ENCODE data around the gene CAMSAP1. TPM values are rescaled to one million over a fixed set of nuclear protein-coding genes. Genes with fewer than 3 reads are reported as not detected.

CAMSAP1 gene
- total RNA-seq, 1 donor: 26.1 TPM

DNA sequence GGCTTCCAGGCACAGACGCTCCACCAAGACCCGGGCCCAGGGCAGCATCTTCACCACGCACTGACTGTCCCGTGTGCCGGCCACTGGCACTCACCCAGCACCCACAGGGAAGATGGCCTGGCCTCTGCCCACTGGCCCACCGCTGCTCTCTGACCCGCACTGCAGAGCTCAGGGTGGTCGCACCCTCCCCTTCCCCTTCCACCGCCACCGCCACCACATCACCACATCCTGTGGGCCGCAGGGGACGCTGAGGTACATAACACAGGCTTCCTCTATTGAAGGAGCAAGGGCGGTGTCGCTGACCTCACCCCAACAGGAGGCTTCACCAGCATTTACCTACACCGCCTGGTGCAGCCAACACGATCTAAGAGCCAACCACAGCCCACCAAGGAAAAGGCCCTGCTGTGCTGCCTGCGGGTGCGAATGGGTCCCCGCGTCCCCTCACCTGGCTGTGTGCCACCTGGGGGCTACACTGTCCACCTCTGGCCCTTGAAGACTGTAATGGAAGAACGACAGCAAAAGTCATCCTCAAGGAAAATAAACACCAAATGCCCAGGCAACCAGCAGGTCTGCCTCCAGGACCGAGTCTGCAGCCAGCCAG lies 101.8 kb downstream of the CAMSAP1 start:
- no peak overlapping the region for H3K27ac ChIP-seq (ENCODE audit: low read depth, low read length)
- H3K9me3 ChIP-seq (ENCODE audit: low read depth, low read length): no peaks in the 10 kb centered on the region
- peaks cover 10% of the 10 kb centered on the region for H3K36me3 ChIP-seq (ENCODE audit: insufficient read depth, low read length)
- no peaks in the 10 kb centered on the region for H3K27me3 ChIP-seq (ENCODE audit: insufficient read depth, low read length)
- H3K4me2 ChIP-seq (ENCODE audit: insufficient read depth, low read length): no peak overlapping the region
- H2AFZ ChIP-seq (ENCODE audit: low read length): peak overlapping the region; percentile 13
- TF ChIP-seq, protein P1, sequence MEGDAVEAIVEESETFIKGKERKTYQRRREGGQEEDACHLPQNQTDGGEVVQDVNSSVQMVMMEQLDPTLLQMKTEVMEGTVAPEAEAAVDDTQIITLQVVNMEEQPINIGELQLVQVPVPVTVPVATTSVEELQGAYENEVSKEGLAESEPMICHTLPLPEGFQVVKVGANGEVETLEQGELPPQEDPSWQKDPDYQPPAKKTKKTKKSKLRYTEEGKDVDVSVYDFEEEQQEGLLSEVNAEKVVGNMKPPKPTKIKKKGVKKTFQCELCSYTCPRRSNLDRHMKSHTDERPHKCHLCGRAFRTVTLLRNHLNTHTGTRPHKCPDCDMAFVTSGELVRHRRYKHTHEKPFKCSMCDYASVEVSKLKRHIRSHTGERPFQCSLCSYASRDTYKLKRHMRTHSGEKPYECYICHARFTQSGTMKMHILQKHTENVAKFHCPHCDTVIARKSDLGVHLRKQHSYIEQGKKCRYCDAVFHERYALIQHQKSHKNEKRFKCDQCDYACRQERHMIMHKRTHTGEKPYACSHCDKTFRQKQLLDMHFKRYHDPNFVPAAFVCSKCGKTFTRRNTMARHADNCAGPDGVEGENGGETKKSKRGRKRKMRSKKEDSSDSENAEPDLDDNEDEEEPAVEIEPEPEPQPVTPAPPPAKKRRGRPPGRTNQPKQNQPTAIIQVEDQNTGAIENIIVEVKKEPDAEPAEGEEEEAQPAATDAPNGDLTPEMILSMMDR (IDR thresholded peaks at IDR 0.05; ENCODE audit: extremely low read depth, low read depth, low read length): no peak
- no peaks in the 10 kb centered on the region for H3K79me2 ChIP-seq (ENCODE audit: insufficient read depth, low read length)
- H3K4me1 ChIP-seq (ENCODE audit: insufficient read depth, low read length): peaks cover 19% of the 10 kb centered on the region
- peak; percentile 78 for DNase-seq (ENCODE audit: insufficient read length, low spot score, missing footprints)
- no peak overlapping the region for H3K4me3 ChIP-seq (ENCODE audit: insufficient read depth, low read length)
- peaks cover 19% of the 10 kb centered on the region for H4K20me1 ChIP-seq (ENCODE audit: insufficient read depth, low read length)

- TF ChIP-seq, protein P1 (IDR thresholded peaks at IDR 0.05; ENCODE audit: extremely low read depth, low read depth, low read length): no peak
- peak; percentile 92 for DNase-seq (ENCODE audit: insufficient read length, low spot score, missing footprints)
- no peaks in the 10 kb centered on the region for H3K9me3 ChIP-seq (ENCODE audit: low read depth, low read length)
Observed at GRCh38 chr9:135804581-135805421, 102.5 kb downstream of the CAMSAP1 start.

GRCh38 chr9:135803441-135803840 lies 103.9 kb downstream of the CAMSAP1 start:
- TF ChIP-seq, protein P1 (IDR thresholded peaks at IDR 0.05; ENCODE audit: extremely low read depth, low read depth, low read length): no peak
- peak; percentile 47 for DNase-seq (ENCODE audit: insufficient read length, low spot score, missing footprints)
- no peaks in the 10 kb centered on the region for H3K36me3 ChIP-seq (ENCODE audit: insufficient read depth, low read length)
- H3K27ac ChIP-seq (ENCODE audit: low read depth, low read length): no peak overlapping the region
- no peak overlapping the region for H3K4me3 ChIP-seq (ENCODE audit: insufficient read depth, low read length)
- peaks cover 8% of the 10 kb centered on the region for H3K4me1 ChIP-seq (ENCODE audit: insufficient read depth, low read length)
- H3K27me3 ChIP-seq (ENCODE audit: insufficient read depth, low read length): no peaks in the 10 kb centered on the region
- no peak overlapping the region for H3K4me2 ChIP-seq (ENCODE audit: insufficient read depth, low read length)
- no peaks in the 10 kb centered on the region for H3K79me2 ChIP-seq (ENCODE audit: insufficient read depth, low read length)
- peaks cover 11% of the 10 kb centered on the region for H4K20me1 ChIP-seq (ENCODE audit: insufficient read depth, low read length)
- H2AFZ ChIP-seq (ENCODE audit: low read length): no peak overlapping the region
- H3K9me3 ChIP-seq (ENCODE audit: low read depth, low read length): no peaks in the 10 kb centered on the region

More at GRCh38 chr9:135804581-135805421, 102.5 kb downstream of the CAMSAP1 start:
- H3K27me3 ChIP-seq (ENCODE audit: insufficient read depth, low read length): no peaks in the 10 kb centered on the region
- H3K4me1 ChIP-seq (ENCODE audit: insufficient read depth, low read length): peaks cover 18% of the 10 kb centered on the region
- H3K79me2 ChIP-seq (ENCODE audit: insufficient read depth, low read length): no peaks in the 10 kb centered on the region
- peaks cover 16% of the 10 kb centered on the region for H4K20me1 ChIP-seq (ENCODE audit: insufficient read depth, low read length)
- H2AFZ ChIP-seq (ENCODE audit: low read length): peak overlapping the region; percentile 13
- no peak overlapping the region for H3K4me2 ChIP-seq (ENCODE audit: insufficient read depth, low read length)
- H3K36me3 ChIP-seq (ENCODE audit: insufficient read depth, low read length): peaks cover 4% of the 10 kb centered on the region
- no peak overlapping the region for H3K4me3 ChIP-seq (ENCODE audit: insufficient read depth, low read length)
- no peak overlapping the region for H3K27ac ChIP-seq (ENCODE audit: low read depth, low read length)

DNA sequence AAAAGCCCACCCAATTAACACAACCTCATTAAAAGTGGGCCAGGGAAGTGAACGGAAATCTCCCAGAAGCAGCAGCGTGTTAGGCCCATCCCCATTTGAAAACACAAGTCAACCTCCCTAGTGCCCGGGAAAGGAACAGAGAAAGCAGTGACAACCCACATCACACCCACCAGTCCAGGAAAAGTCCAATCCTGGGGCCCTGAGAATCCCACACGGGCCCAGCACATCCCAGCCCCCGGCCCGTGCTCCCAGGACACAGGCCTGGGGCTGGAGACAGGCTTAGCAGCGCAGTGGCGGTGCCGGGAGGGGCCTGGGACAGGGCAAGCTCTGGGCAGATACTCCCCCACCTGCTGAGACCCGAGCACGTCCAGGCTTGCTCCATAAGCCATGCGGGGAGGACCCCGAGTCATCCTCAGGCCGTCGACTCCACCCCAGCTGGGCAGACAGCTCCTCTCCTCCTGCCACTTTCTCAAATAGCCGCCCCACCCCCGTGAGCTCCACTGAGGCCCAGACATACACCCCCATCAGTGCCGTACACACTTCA lies 104.4 kb downstream of the CAMSAP1 start:
- no peak overlapping the region for H3K4me3 ChIP-seq (ENCODE audit: insufficient read depth, low read length)
- no peak overlapping the region for H3K4me2 ChIP-seq (ENCODE audit: insufficient read depth, low read length)
- H3K9me3 ChIP-seq (ENCODE audit: low read depth, low read length): no peaks in the 10 kb centered on the region
- no peak overlapping the region for H3K27ac ChIP-seq (ENCODE audit: low read depth, low read length)
- no peak overlapping the region for H2AFZ ChIP-seq (ENCODE audit: low read length)
- peaks cover 11% of the 10 kb centered on the region for H4K20me1 ChIP-seq (ENCODE audit: insufficient read depth, low read length)
- H3K79me2 ChIP-seq (ENCODE audit: insufficient read depth, low read length): no peaks in the 10 kb centered on the region
- DNase-seq (ENCODE audit: insufficient read length, low spot score, missing footprints): peak; percentile 58
- TF ChIP-seq, protein P1 (IDR thresholded peaks at IDR 0.05; ENCODE audit: extremely low read depth, low read depth, low read length): no peak
- H3K36me3 ChIP-seq (ENCODE audit: insufficient read depth, low read length): no peaks in the 10 kb centered on the region
- peaks cover 8% of the 10 kb centered on the region for H3K4me1 ChIP-seq (ENCODE audit: insufficient read depth, low read length)
- no peaks in the 10 kb centered on the region for H3K27me3 ChIP-seq (ENCODE audit: insufficient read depth, low read length)

Data from osteoblast (primary cell).